K562 (cell line): Measurements from ENCODE around the gene SFTPA2. TPM values are rescaled to one million over a fixed set of nuclear protein-coding genes. Genes with fewer than 3 reads are reported as not detected.

Experiments
- ATAC-seq: fragments of 200-7000 bp; cut with Tn5 transposase; 3 replicates; pipeline ENCODE4 v1.9.1; 2020; ENCODE audit warnings: moderate library complexity
- BruUV-seq: library from RNA; stranded (reverse); fragments of 400-500 nt; replicated peaks from 2 replicates; lab custom pipeline; 2021; lab: Mats Ljungman, UMichigan
- CTCF ChIA-PET: fragments of 300-600 bp; formaldehyde crosslinking; extraction: SDS; loops from one replicate; lab custom pipeline; 2021; ENCODE audit warnings: low intra/inter-chr PET ratio; lab: Yijun Ruan, JAX
- POLR2A ChIA-PET: fragments of 300-600, 350-650 bp; sonication (Branson Sonifier 250); formaldehyde crosslinking; extraction: SDS; loops from one replicate; lab custom pipeline; 2021; ENCODE audit warnings: antibody characterized with exemption, inconsistent platforms; lab: Yijun Ruan, JAX
- DNase-seq, 4 experiments: peaks; one replicate each; pipeline versions ENCODE4 v3.0.0 to v3.0.0-alpha.2; 2011 to 2018; ENCODE audit warnings: low spot score in 3 of 4, mixed read lengths in 3 of 4; ENCODE audit errors: extremely low read depth in 1 of 4
- FAIRE-seq: peaks from 2 replicates; lab custom pipeline; 2011; peaks lifted over from hg19 to GRCh38; lab: Jason Lieb, UNC
- H2AFZ ChIP-seq: 2 replicates; pipeline ENCODE4 v1.6.0; 2011; ENCODE audit warnings: low read depth, low read length, control low read depth, inconsistent platforms
- H3K27ac ChIP-seq: fragments of 200-600 bp; 3 replicates; pipeline ENCODE4 v1.8.0; 2011; ENCODE audit warnings: low read depth, mild to moderate bottlenecking, control low read depth, inconsistent platforms, low read length, moderate library complexity, mixed read lengths; ENCODE audit errors: extremely low read depth
- H3K27me3 ChIP-seq, 2 experiments: fragments of 300-600 bp in 1 of 2; 2 replicates in 1 of 2; 3 replicates in 1 of 2; pipeline versions ENCODE4 v1.6.0 to v1.8.0; 2011; ENCODE audit warnings: inconsistent platforms in 2 of 2, low read length in 2 of 2, mild to moderate bottlenecking in 1 of 2, mixed read lengths in 1 of 2, moderate library complexity in 1 of 2; ENCODE audit not compliant: control insufficient read depth in 2 of 2, insufficient read depth in 2 of 2
- H3K36me3 ChIP-seq: fragments of 300-600 bp; 3 replicates; pipeline ENCODE4 v1.8.0; 2011; ENCODE audit warnings: mild to moderate bottlenecking, low read length, inconsistent platforms; ENCODE audit not compliant: control insufficient read depth, insufficient read depth
- H3K4me1 ChIP-seq, 2 experiments: fragments of 200-600 bp in 1 of 2; replicated peaks in 1 of 2; 2 replicates in 1 of 2; 3 replicates in 1 of 2; pipeline versions ENCODE4 v1.5.1 to v1.8.0; 2011; ENCODE audit warnings: inconsistent platforms in 2 of 2, low read length in 2 of 2, mild to moderate bottlenecking in 1 of 2, mixed read lengths in 1 of 2, moderate library complexity in 1 of 2; ENCODE audit not compliant: control insufficient read depth in 2 of 2, insufficient read depth in 2 of 2
- H3K4me2 ChIP-seq: 2 replicates; pipeline ENCODE4 v1.6.1; 2011; ENCODE audit warnings: low read length, control low read depth, inconsistent platforms, mixed read lengths; ENCODE audit not compliant: insufficient read depth
- H3K4me3 ChIP-seq: fragments of 200-600 bp; sonication (generic), shearing (Covaris generic); 2 replicates; pipeline ENCODE4 v1.5.1; 2016; ENCODE audit warnings: control low read depth, inconsistent platforms
- H3K79me2 ChIP-seq: fragments of 200-600 bp; 3 replicates; pipeline ENCODE4 v1.8.0; 2011; ENCODE audit warnings: low read length, inconsistent platforms; ENCODE audit not compliant: control insufficient read depth, insufficient read depth
- H3K9ac ChIP-seq, 2 experiments: 2 replicates each; pipeline versions ENCODE4 v1.6.0 to v1.6.1; 2011; ENCODE audit warnings: low read depth in 2 of 2, low read length in 2 of 2, control low read depth in 1 of 2, inconsistent platforms in 1 of 2, mild to moderate bottlenecking in 1 of 2, mixed read lengths in 1 of 2; ENCODE audit not compliant: insufficient read depth in 1 of 2
- H3K9me1 ChIP-seq: one replicate; pipeline ENCODE4 v1.6.0; 2011; ENCODE audit warnings: inconsistent platforms, mild to moderate bottlenecking, low read length, moderate library complexity; ENCODE audit not compliant: control insufficient read depth, insufficient read depth
- H3K9me3 ChIP-seq: replicated peaks from 2 replicates; pipeline ENCODE4 v1.5.1; 2011; ENCODE audit warnings: low read depth, low read length, inconsistent platforms; ENCODE audit not compliant: control insufficient read depth, insufficient read depth
- H4K20me1 ChIP-seq: replicated peaks from 2 replicates; pipeline ENCODE4 v1.6.1; 2011; ENCODE audit warnings: low read length, inconsistent platforms, mixed read lengths; ENCODE audit not compliant: control insufficient read depth, insufficient read depth
- RAD21 ChIP-seq, 2 experiments: fragments of 250-450 bp in 1 of 2; fragments of 450-650 bp in 1 of 2; sonication (Bioruptor Pico) in 1 of 2; formaldehyde crosslinking in 1 of 2; IDR thresholded peaks in 1 of 2; conservative IDR thresholded peaks in 1 of 2; 2 replicates each; pipeline versions ENCODE4 v1.4.0 to v1.8.0; 2020 to 2022; ENCODE audit warnings: mild to moderate bottlenecking in 2 of 2, moderate library complexity in 1 of 2
- WGBS: fragments of 100-300 bp; shearing (Covaris generic); methylation state at CpG from one replicate; pipeline ENCODE4 v1.1.6; 2016; ENCODE audit warnings: low coverage, mixed read lengths; ENCODE audit not compliant: insufficient coverage; ENCODE audit errors: missing lambda C conversion rate; 5-methylcytosine and 5-hydroxymethylcytosine counted together
- in situ Hi-C: fragments of 300-500 bp; cut with MboI; formaldehyde crosslinking; loops from 4 replicates; pipeline ENCODE4 v1.15.0; 2018; ENCODE audit warnings: inconsistent platforms, mixed read lengths
- intact Hi-C: fragments of 100-400 bp; cut with micrococcal nuclease; formaldehyde crosslinking; loops from 2 replicates; pipeline ENCODE4 v1.14.2; 2022
- polyA plus RNA-seq, 8 experiments: library from polyadenylated mRNA; depleted of rRNA in 4 of 8; stranded (reverse) in 5 of 8; unstranded in 3 of 8; fragments of >200 nt; fragmentation: Nextera tagmentation in 2 of 8; fragmentation: Illumina TruSeq in 1 of 8; extraction: Ambion mirVana in 2 of 8; extraction: Trizol in 1 of 8; gene quantifications; 2 replicates each; pipeline versions ENCODE4 v1.2.1 to v1.2.3, GENCODE V29; 2011 to 2014; ENCODE audit warnings: inconsistent platforms in 1 of 8, missing spikeins in 1 of 8
- total RNA-seq, 7 experiments: library from RNA; depleted of rRNA in 6 of 7; stranded (reverse); fragments of >200 nt in 6 of 7; fragmentation: Illumina TruSeq in 2 of 7; extraction: Trizol in 2 of 7; gene quantifications; 2 replicates each; pipeline versions ENCODE4 v1.2.1 to v1.2.3, GENCODE V29; 2011 to 2021; ENCODE audit warnings: low replicate concordance in 1 of 7
- TF ChIP-seq, protein P1 (sequence below): fragments of 450-650 bp; IDR thresholded peaks from 2 replicates; pipeline ENCODE4 v1.6.1; 2016; ENCODE audit warnings: antibody characterized with exemption
- TF ChIP-seq, protein P2 (sequence below): IDR thresholded peaks from 3 replicates; pipeline ENCODE4 v1.6.1; 2011; ENCODE audit warnings: borderline replicate concordance, mild to moderate bottlenecking; ENCODE audit not compliant: insufficient read length, insufficient read depth
- TF ChIP-seq, protein P3 (sequence below): IDR thresholded peaks from 2 replicates; pipeline ENCODE4 v1.6.1; 2012; ENCODE audit warnings: low read depth, low read length, improper control_type of control experiment, borderline replicate concordance
- TF ChIP-seq, protein P4 (sequence below), 3 experiments: IDR thresholded peaks in 2 of 3; conservative IDR thresholded peaks in 1 of 3; 2 replicates each; pipeline ENCODE4 v1.5.1; 2011 to 2012; ENCODE audit warnings: low read length in 3 of 3, mild to moderate bottlenecking in 3 of 3, control low read depth in 2 of 3, improper control_type of control experiment in 1 of 3, inconsistent platforms in 1 of 3, low read depth in 1 of 3, mixed read lengths in 1 of 3, moderate library complexity in 1 of 3; ENCODE audit not compliant: insufficient read depth in 2 of 3
- TF ChIP-seq, protein P5 (sequence below): fragments of 450-650 bp; IDR thresholded peaks from 2 replicates; pipeline ENCODE4 v1.6.1; 2016
- TF ChIP-seq, protein P6 (sequence below), 2 experiments: IDR thresholded peaks in 1 of 2; conservative IDR thresholded peaks in 1 of 2; 2 replicates each; pipeline ENCODE4 v1.6.1; 2016; ENCODE audit warnings: low read depth in 2 of 2, mild to moderate bottlenecking in 1 of 2, missing compliant biosample characterization in 1 of 2, missing genetic modification characterization in 1 of 2, moderate library complexity in 1 of 2

The SFTPA2 gene
- total and polyA plus RNA-seq, 9 of the 15 experiments (the other 6 are each of a cell fraction or from before 2014, with no cell fraction given): 4.1 TPM; not detected in 8

DNA sequence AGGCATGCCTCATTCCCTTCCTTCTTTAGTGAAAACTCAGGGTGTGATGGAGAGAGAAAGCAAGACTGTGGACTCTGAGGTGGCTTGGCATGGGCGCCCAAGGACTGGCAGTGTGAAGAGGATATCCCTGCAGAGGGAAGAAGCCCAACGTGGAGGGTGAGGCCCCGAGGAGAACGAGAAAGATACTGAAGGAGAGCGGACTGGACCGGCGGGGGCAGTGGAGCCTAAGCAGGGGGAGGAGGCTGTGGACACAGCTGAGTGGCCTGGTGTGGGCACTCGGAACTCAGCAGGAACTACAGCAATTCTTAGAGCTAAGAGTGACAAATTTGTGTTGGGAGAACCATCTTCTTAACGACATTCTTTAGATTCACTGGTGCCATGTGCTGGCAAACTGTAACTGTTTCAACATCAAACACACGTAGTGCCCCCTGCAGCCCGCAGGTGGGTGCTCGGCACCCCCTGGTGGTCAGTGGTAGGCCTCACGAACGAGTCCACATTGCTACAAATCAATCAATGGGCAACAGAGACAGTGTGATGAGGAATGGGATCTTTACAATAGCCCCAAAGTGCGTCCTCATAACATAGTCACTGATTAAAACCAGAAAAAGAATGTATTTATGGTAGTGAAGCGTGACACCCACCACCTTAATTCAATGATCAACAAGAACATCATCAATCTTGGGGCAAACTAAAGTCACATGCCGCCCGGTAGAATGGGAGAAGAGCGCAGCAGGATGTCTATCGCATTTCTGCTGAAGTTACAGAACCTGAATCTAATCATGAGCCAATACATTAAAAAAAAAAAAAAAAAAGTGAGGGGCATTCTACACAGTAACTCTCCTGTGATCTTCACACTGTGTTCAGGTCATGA lies 48.5 kb upstream of the SFTPA2 start:
- Histone ChIP-seq H3K4me3 (no peak overlapping the region), H3K36me3 (no peaks in the 10 kb centered on the region), H2AFZ (no peak overlapping the region), H3K9me1 (no peaks in the 10 kb centered on the region), H3K27me3 (peaks cover 0 to 32% of the 10 kb centered on the region in 2 experiments; a peak in 4 of 5 replicates), H3K4me2 (no peak overlapping the region), H3K9me3 (no peaks in the 10 kb centered on the region), H3K27ac (no peak overlapping the region), H3K79me2 (no peaks in the 10 kb centered on the region), H4K20me1 (no peaks in the 10 kb centered on the region), H3K4me1 (no peaks in the 10 kb centered on the region), H3K9ac (no peak overlapping the region)
- peak; percentile 56 to 70 (median 66) for DNase-seq
- 7% methylated on average over 20 of the region's 20 CpGs for WGBS
- FAIRE-seq: peak; percentile 73
- ChIA-PET POLR2A (no interaction called here), CTCF (interaction anchor here (0.7 to 1.6 kb wide), 2 partner anchors 71 to 234 kb away, joined by 3 to 5 read pairs; no protein-coding TSS in a partner anchor)
- ATAC-seq: peak; percentile 92
- in situ Hi-C loops: no loop called here
- intact Hi-C loops: loop anchor here (2.0 kb wide), 2 partner anchors 46 to 72 kb away; no protein-coding TSS in a partner anchor
- BruUV-seq: no TSS peak
- TF ChIP-seq, protein P1, sequence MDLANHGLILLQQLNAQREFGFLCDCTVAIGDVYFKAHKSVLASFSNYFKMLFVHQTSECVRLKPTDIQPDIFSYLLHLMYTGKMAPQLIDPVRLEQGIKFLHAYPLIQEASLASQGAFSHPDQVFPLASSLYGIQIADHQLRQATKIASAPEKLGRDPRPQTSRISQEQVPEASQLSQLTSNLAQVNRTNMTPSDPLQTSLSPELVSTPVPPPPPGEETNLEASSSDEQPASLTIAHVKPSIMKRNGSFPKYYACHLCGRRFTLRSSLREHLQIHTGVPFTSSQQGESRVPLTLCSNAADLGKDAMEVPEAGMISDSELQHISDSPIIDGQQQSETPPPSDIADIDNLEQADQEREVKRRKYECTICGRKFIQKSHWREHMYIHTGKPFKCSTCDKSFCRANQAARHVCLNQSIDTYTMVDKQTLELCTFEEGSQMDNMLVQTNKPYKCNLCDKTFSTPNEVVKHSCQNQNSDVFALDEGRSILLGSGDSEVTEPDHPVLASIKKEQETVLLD: no peak
- TF ChIP-seq, protein P2, sequence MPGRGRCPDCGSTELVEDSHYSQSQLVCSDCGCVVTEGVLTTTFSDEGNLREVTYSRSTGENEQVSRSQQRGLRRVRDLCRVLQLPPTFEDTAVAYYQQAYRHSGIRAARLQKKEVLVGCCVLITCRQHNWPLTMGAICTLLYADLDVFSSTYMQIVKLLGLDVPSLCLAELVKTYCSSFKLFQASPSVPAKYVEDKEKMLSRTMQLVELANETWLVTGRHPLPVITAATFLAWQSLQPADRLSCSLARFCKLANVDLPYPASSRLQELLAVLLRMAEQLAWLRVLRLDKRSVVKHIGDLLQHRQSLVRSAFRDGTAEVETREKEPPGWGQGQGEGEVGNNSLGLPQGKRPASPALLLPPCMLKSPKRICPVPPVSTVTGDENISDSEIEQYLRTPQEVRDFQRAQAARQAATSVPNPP: no peak
- TF ChIP-seq, protein P3, sequence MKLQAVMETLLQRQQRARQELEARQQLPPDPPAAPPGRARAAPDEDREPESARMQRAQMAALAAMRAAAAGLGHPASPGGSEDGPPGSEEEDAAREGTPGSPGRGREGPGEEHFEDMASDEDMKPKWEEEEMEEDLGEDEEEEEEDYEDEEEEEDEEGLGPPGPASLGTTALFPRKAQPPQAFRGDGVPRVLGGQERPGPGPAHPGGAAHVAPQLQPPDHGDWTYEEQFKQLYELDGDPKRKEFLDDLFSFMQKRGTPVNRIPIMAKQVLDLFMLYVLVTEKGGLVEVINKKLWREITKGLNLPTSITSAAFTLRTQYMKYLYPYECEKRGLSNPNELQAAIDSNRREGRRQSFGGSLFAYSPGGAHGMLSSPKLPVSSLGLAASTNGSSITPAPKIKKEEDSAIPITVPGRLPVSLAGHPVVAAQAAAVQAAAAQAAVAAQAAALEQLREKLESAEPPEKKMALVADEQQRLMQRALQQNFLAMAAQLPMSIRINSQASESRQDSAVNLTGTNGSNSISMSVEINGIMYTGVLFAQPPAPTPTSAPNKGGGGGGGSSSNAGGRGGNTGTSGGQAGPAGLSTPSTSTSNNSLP: no peak
- TF ChIP-seq, protein P4, sequence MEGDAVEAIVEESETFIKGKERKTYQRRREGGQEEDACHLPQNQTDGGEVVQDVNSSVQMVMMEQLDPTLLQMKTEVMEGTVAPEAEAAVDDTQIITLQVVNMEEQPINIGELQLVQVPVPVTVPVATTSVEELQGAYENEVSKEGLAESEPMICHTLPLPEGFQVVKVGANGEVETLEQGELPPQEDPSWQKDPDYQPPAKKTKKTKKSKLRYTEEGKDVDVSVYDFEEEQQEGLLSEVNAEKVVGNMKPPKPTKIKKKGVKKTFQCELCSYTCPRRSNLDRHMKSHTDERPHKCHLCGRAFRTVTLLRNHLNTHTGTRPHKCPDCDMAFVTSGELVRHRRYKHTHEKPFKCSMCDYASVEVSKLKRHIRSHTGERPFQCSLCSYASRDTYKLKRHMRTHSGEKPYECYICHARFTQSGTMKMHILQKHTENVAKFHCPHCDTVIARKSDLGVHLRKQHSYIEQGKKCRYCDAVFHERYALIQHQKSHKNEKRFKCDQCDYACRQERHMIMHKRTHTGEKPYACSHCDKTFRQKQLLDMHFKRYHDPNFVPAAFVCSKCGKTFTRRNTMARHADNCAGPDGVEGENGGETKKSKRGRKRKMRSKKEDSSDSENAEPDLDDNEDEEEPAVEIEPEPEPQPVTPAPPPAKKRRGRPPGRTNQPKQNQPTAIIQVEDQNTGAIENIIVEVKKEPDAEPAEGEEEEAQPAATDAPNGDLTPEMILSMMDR (IDR thresholded peaks at IDR 0.05 in 2 of 3, conservative IDR thresholded peaks at IDR 0.05 in 1 of 3; ENCODE audit: insufficient read depth in 2 of 3, low read depth in 1 of 3, low read length in 3 of 3): peak; percentile 89 to 98 (median 92)
- TF ChIP-seq, protein P5, sequence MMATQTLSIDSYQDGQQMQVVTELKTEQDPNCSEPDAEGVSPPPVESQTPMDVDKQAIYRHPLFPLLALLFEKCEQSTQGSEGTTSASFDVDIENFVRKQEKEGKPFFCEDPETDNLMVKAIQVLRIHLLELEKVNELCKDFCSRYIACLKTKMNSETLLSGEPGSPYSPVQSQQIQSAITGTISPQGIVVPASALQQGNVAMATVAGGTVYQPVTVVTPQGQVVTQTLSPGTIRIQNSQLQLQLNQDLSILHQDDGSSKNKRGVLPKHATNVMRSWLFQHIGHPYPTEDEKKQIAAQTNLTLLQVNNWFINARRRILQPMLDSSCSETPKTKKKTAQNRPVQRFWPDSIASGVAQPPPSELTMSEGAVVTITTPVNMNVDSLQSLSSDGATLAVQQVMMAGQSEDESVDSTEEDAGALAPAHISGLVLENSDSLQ: 0 out of 2 replicates have a peak, but pooled peaks have one; percentile 30
- peak; percentile 24 to 84; a peak in 2 of 4 replicates for TF ChIP-seq RAD21 (CRISPR knock-in tag; conservative IDR thresholded peaks at IDR 0.05 in 1 of 2, IDR thresholded peaks at IDR 0.05 in 1 of 2)
- TF ChIP-seq, protein P6, sequence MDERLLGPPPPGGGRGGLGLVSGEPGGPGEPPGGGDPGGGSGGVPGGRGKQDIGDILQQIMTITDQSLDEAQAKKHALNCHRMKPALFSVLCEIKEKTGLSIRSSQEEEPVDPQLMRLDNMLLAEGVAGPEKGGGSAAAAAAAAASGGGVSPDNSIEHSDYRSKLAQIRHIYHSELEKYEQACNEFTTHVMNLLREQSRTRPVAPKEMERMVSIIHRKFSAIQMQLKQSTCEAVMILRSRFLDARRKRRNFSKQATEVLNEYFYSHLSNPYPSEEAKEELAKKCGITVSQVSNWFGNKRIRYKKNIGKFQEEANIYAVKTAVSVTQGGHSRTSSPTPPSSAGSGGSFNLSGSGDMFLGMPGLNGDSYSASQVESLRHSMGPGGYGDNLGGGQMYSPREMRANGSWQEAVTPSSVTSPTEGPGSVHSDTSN (CRISPR knock-in tag; IDR thresholded peaks at IDR 0.05; ENCODE audit: low read depth): no peak
- TF ChIP-seq, protein P6 (tag; conservative IDR thresholded peaks at IDR 0.05; ENCODE audit: low read depth): peak; percentile 61; the same call in 1 of the 2 replicates
